HepG2 (cell line): Measurements from ENCODE around the gene HNRNPAB. TPM values are rescaled to one million over a fixed set of nuclear protein-coding genes. Genes with fewer than 3 reads are reported as not detected.

Experiments
- ATAC-seq: fragments of 200-7000 bp; cut with Tn5 transposase; 3 replicates; pipeline ENCODE4 v1.9.1; 2020; ENCODE audit warnings: mild to moderate bottlenecking, moderate library complexity
- BruUV-seq: library from RNA; stranded (reverse); fragments of 400-500 nt; replicated peaks from 2 replicates; lab custom pipeline; 2021; lab: Mats Ljungman, UMichigan
- CTCF ChIA-PET: fragments of 300-600 bp; formaldehyde crosslinking; extraction: SDS; loops from one replicate; lab custom pipeline; 2021; ENCODE audit warnings: low total read pairs, inconsistent platforms, low intra/inter-chr PET ratio; lab: Yijun Ruan, JAX
- POLR2A ChIA-PET: fragments of 350-600 bp; sonication (Branson Sonifier 250); formaldehyde crosslinking; loops from one replicate; lab custom pipeline; 2020; ENCODE audit warnings: antibody characterized with exemption, inconsistent platforms; lab: Yijun Ruan, JAX
- DNase-seq: peaks from one replicate; pipeline ENCODE4 v3.0.0-alpha.2; 2015; ENCODE audit warnings: low spot score
- FAIRE-seq: peaks from 3 replicates; lab custom pipeline; 2011; peaks lifted over from hg19 to GRCh38; lab: Jason Lieb, UNC
- H2AFZ ChIP-seq: one replicate; pipeline ENCODE4 v1.6.1; 2011; ENCODE audit warnings: low read length, inconsistent platforms
- H3K27ac ChIP-seq: fragments of 300-600 bp; 3 replicates; pipeline ENCODE4 v1.8.0; 2011; ENCODE audit warnings: mixed run types, mild to moderate bottlenecking, mixed read lengths, low read length, inconsistent platforms; ENCODE audit not compliant: insufficient read depth; ENCODE audit errors: extremely low read length
- H3K27me3 ChIP-seq, 2 experiments: fragments of 200-600 bp in 1 of 2; 2 replicates in 1 of 2; 3 replicates in 1 of 2; pipeline versions ENCODE4 v1.6.0 to v1.8.0; 2011; ENCODE audit warnings: low read length in 2 of 2, mild to moderate bottlenecking in 2 of 2, moderate library complexity in 2 of 2, inconsistent platforms in 1 of 2; ENCODE audit not compliant: insufficient read depth in 2 of 2, control insufficient read depth in 1 of 2
- H3K36me3 ChIP-seq, 2 experiments: fragments of 200-600 bp in 1 of 2; replicated peaks in 1 of 2; 2 replicates in 1 of 2; 3 replicates in 1 of 2; pipeline versions ENCODE4 v1.5.1 to v1.8.0; 2011; ENCODE audit warnings: low read length in 2 of 2, inconsistent platforms in 1 of 2; ENCODE audit not compliant: insufficient read depth in 2 of 2, control insufficient read depth in 1 of 2
- H3K4me1 ChIP-seq: 2 replicates; pipeline ENCODE4 v1.5.1; 2012; ENCODE audit warnings: low read length, inconsistent platforms; ENCODE audit not compliant: insufficient read depth
- H3K4me2 ChIP-seq: 2 replicates; pipeline ENCODE4 v1.6.0; 2011; ENCODE audit warnings: low read depth, low read length, inconsistent platforms
- H3K4me3 ChIP-seq, 3 experiments: fragments of 200-600 bp in 1 of 3; sonication (generic), shearing (Covaris generic) in 1 of 3; replicated peaks in 1 of 3; 2 replicates each; pipeline ENCODE4 v1.5.1; 2011 to 2016; ENCODE audit warnings: low read length in 3 of 3, inconsistent platforms in 2 of 3, low read depth in 2 of 3, mild to moderate bottlenecking in 2 of 3, control low read depth in 1 of 3, mixed read lengths in 1 of 3; ENCODE audit not compliant: insufficient read depth in 1 of 3
- H3K79me2 ChIP-seq: one replicate; pipeline ENCODE4 v1.6.1; 2011; ENCODE audit warnings: low read length, inconsistent platforms; ENCODE audit not compliant: insufficient read depth
- H3K9ac ChIP-seq: 2 replicates; pipeline ENCODE4 v1.6.0; 2011; ENCODE audit warnings: mild to moderate bottlenecking, low read depth, low read length, inconsistent platforms; ENCODE audit not compliant: insufficient read depth
- H3K9me3 ChIP-seq: 2 replicates; pipeline ENCODE4 v1.5.1; 2012; ENCODE audit warnings: mild to moderate bottlenecking, low read length
- H4K20me1 ChIP-seq: 2 replicates; pipeline ENCODE4 v1.6.0; 2011; ENCODE audit warnings: inconsistent platforms, mild to moderate bottlenecking, low read length, moderate library complexity; ENCODE audit not compliant: insufficient read depth
- BORCS8-MEF2B ChIP-seq: sonication (generic); formaldehyde crosslinking; IDR thresholded peaks from 2 replicates; pipeline ENCODE4 v1.8.0; 2022; ENCODE audit warnings: mild to moderate bottlenecking, missing genetic modification reagents
- POLR2G ChIP-seq: fragments of 200-400 bp; formaldehyde crosslinking; IDR thresholded peaks from 2 replicates; pipeline ENCODE4 v1.6.1; 2018; ENCODE audit warnings: mild to moderate bottlenecking, low read depth, low read length, moderate library complexity
- TP53 ChIP-seq: sonication (generic); formaldehyde crosslinking; conservative IDR thresholded peaks from 2 replicates; pipeline ENCODE4 v1.4.0; 2020; ENCODE audit warnings: missing genetic modification reagents
- ZMAT3 ChIP-seq: sonication (generic); formaldehyde crosslinking; conservative IDR thresholded peaks from 2 replicates; pipeline ENCODE4 v1.7.0; 2021; ENCODE audit warnings: missing genetic modification reagents
- ZMYM3 ChIP-seq: sonication (generic); formaldehyde crosslinking; IDR thresholded peaks from 2 replicates; pipeline ENCODE4 v1.5.1; 2020; ENCODE audit warnings: mild to moderate bottlenecking, missing genetic modification reagents
- ZNF605 ChIP-seq: sonication (generic); formaldehyde crosslinking; IDR thresholded peaks from 2 replicates; pipeline ENCODE4 v1.8.0; 2022; ENCODE audit warnings: mild to moderate bottlenecking, missing genetic modification reagents
- WGBS: methylation state at CpG from one replicate; pipeline ENCODE4 v1.1.6; 2017; ENCODE audit warnings: low lambda C conversion rate; 5-methylcytosine and 5-hydroxymethylcytosine counted together
- in situ Hi-C: cut with HindIII; loops from 2 replicates; pipeline ENCODE4 v1.10.0; 2017; ENCODE audit warnings: low pct_unique_long_range_greater_than_20kb; ENCODE audit not compliant: extremely low pct_ligation_motif_present
- intact Hi-C: fragments of 100-400 bp; cut with micrococcal nuclease; formaldehyde crosslinking; loops from one replicate; pipeline ENCODE4 v1.10.0; 2022; ENCODE audit not compliant: unreplicated experiment
- polyA plus RNA-seq, 8 experiments: library from polyadenylated mRNA; depleted of rRNA in 3 of 8; stranded (reverse) in 7 of 8; unstranded in 1 of 8; fragments of >200 nt; fragmentation: Illumina TruSeq in 4 of 8; extraction: Trizol in 4 of 8; gene quantifications; 2 replicates each; pipeline versions ENCODE4 v1.2.1 to v1.2.3, GENCODE V29; 2011 to 2016; ENCODE audit warnings: low read depth in 4 of 8, missing spikeins in 1 of 8, mixed read lengths in 1 of 8; ENCODE audit not compliant: insufficient read depth in 1 of 8
- total RNA-seq, 5 experiments: library from RNA; depleted of rRNA; stranded (reverse); fragments of >200 nt; fragmentation: Illumina TruSeq; extraction: Trizol; gene quantifications; 2 replicates each; pipeline ENCODE4 v1.2.3, GENCODE V29; 2016; ENCODE audit warnings: low read depth in 1 of 5

Gene HNRNPAB
- total and polyA plus RNA-seq, 2 of the 13 experiments (the other 11 are each of a cell fraction or from before 2014, with no cell fraction given), result 62.6 to 111 TPM

DNA sequence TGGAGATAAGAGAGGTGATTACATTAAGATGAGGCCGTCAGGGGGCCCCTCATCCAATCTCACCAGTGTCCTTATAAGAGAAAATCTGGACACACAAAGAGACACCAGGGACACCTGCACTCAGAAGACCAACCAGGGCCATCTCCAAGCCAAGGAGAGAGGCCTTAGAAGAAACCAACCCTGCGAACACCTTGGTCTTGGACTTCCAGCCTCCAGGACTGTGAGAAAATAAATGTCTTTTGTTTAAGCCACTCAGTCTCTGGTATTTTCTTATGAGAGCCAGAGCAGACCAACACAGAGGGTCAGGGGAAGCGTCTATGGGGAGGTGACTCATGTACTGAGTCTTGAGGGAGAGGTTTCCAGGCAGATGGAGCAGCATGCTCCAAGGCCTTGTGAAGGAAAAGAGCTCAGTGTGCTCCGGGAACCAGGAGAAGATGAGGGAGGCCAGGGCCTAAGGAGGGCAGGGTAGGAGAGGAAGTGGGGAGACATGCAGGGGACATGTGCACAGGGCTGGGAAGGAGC is 22.9 kb downstream of the HNRNPAB start:
- BruUV-seq, result no TSS peak
- CTCF ChIA-PET, result no interaction called here
- no peak overlapping the region for H3K4me3 ChIP-seq
- no peak for TF ChIP-seq ZMAT3 (CRISPR knock-in tag)
- 0 out of 2 replicates have a peak, but pooled peaks have one; percentile 5 for TF ChIP-seq POLR2G
- no peak for TF ChIP-seq ZMYM3 (CRISPR knock-in tag)
- TF ChIP-seq, all 625 proteins: peak for 1
- peaks cover 20% of the 10 kb centered on the region for H3K79me2 ChIP-seq
- no peak overlapping the region for H3K27ac ChIP-seq
- in situ Hi-C loops, result no loop called here
- no peaks in the 10 kb centered on the region for H3K9me3 ChIP-seq
- no peak overlapping the region for H2AFZ ChIP-seq
- ATAC-seq (no peak), FAIRE-seq (no peak), DNase-seq (no peak)
- no peaks in the 10 kb centered on the region for H4K20me1 ChIP-seq
- intact Hi-C loops, result no loop called here
- H3K36me3 ChIP-seq, result peaks cover 14 to 33% of the 10 kb centered on the region in 2 experiments; a peak in 4 of 5 replicates
- POLR2A ChIA-PET, result interaction anchor here (1.6 kb wide), 1 partner anchor 23 kb away, joined by 5 read pairs; the partner anchor contains the start of gene HNRNPAB
- 98% methylated on average over 4 of the region's 4 CpGs for WGBS
- peaks cover 28% of the 10 kb centered on the region for H3K4me1 ChIP-seq
- no peaks in the 10 kb centered on the region for H3K27me3 ChIP-seq
- H3K4me2 ChIP-seq, result no peak overlapping the region
- no peak overlapping the region for H3K9ac ChIP-seq

DNA sequence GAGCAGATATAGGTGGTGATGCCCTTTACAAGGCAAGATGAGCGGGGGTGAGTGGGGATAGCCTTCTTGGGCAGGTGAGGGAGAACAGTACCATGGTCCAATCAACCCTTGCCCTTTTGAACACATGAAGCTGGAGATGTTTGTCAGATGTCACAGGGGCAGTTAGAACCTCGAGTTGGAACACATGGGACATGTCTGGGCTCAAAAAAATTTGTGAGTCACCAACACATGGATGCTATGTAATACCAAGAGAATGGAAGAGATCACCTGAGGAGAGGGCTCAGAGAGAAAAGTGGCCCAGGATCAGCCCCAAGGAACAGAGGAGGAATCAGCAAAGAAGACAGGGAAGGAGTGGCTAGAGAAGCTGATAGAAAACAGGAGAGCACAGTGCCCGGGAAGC is 23.6 kb downstream of the HNRNPAB start:
- no peak for TF ChIP-seq ZNF605 (CRISPR knock-in tag)
- 0 out of 2 replicates have a peak, but pooled peaks have one; percentile 4 for TF ChIP-seq POLR2G
- no peak for TF ChIP-seq BORCS8-MEF2B (CRISPR knock-in tag)
- no peak for TF ChIP-seq TP53 (CRISPR knock-in tag)
- H3K4me3 ChIP-seq, result no peak overlapping the region
- ATAC-seq, result no peak
- H2AFZ ChIP-seq, result no peak overlapping the region
- intact Hi-C loops, result no loop called here
- H4K20me1 ChIP-seq, result no peaks in the 10 kb centered on the region
- ChIA-PET POLR2A (interaction anchor here (1.6 kb wide), 1 partner anchor 24 kb away, joined by 5 read pairs; the partner anchor contains the start of gene HNRNPAB), CTCF (no interaction called here)
- BruUV-seq, result no TSS peak
- H3K36me3 ChIP-seq, result peaks cover 14 to 29% of the 10 kb centered on the region in 2 experiments; a peak in 4 of 5 replicates
- H3K27ac ChIP-seq, result no peak overlapping the region
- no peak overlapping the region for H3K4me2 ChIP-seq
- no peak overlapping the region for H3K9ac ChIP-seq
- no peak for DNase-seq
- in situ Hi-C loops, result no loop called here
- peaks cover 33% of the 10 kb centered on the region for H3K4me1 ChIP-seq
- no peaks in the 10 kb centered on the region for H3K27me3 ChIP-seq
- H3K79me2 ChIP-seq, result peaks cover 20% of the 10 kb centered on the region
- no peak for FAIRE-seq
- H3K9me3 ChIP-seq, result no peaks in the 10 kb centered on the region
- WGBS, result 81% methylated on average over 3 of the region's 3 CpGs
